ENCODE measurements around the gene EHD1. TPM values are rescaled to one million over a fixed set of nuclear protein-coding genes. Genes with fewer than 3 reads are reported as not detected.

Gene EHD1
- total and polyA plus RNA-seq, 2 of the 8 experiments (the other 6 are each of a cell fraction or from before 2014, with no cell fraction given), result 31.5 to 42.9 TPM

GRCh38 chr11:64900263-64900678 is 21.9 kb upstream of the EHD1 start:
- Histone ChIP-seq H3K9me3 (ENCODE audit: insufficient read depth in 2 of 2, low read depth in 1 of 2, low read length in 1 of 2) (no peaks in the 10 kb centered on the region), H2BK20ac (ENCODE audit: low read length) (no peak overlapping the region), H3K4me1 (replicated peaks in 1 of 4; ENCODE audit: control insufficient read depth in 3 of 4, insufficient read depth in 4 of 4, low read length in 3 of 4) (no peaks in the 10 kb centered on the region), H3K4me2 (ENCODE audit: insufficient read depth in 1 of 2, low read depth in 2 of 2, low read length in 2 of 2) (no peak overlapping the region), H4K91ac (replicated peaks; ENCODE audit: insufficient read length, low read length) (no peak overlapping the region), H3K14ac (ENCODE audit: insufficient read length) (no peak overlapping the region), H3K23me2 (ENCODE audit: low read depth, low read length) (no peaks in the 10 kb centered on the region), H4K20me1 (replicated peaks in 1 of 2; ENCODE audit: control insufficient read depth in 1 of 2, insufficient read depth in 2 of 2, low read length in 2 of 2) (peaks cover 0 to 3% of the 10 kb centered on the region in 2 experiments), H3K9ac (replicated peaks in 1 of 4; ENCODE audit: extremely low read depth in 1 of 4, low read depth in 3 of 4, low read length in 3 of 4) (no peak overlapping the region), H3K56ac (replicated peaks; ENCODE audit: insufficient read length, low read depth, low read length) (no peak overlapping the region), H3K4me3 (ENCODE audit: extremely low read depth in 1 of 4, insufficient read depth in 2 of 4, low read depth in 3 of 4, low read length in 4 of 4) (no peak overlapping the region), H2BK5ac (ENCODE audit: low read depth, low read length) (no peak overlapping the region), H2AFZ (ENCODE audit: low read length) (no peak overlapping the region), H4K5ac (ENCODE audit: insufficient read length, low read depth, low read length) (no peak overlapping the region), H3K27me3 (replicated peaks in 1 of 4; ENCODE audit: control insufficient read depth in 3 of 4, extremely low read depth in 1 of 4, insufficient read depth in 3 of 4, low read length in 3 of 4) (no peaks in the 10 kb centered on the region), H3K27ac (ENCODE audit: low read depth, low read length) (no peak overlapping the region), H3K36me3 (ENCODE audit: control insufficient read depth in 2 of 4, insufficient read depth in 4 of 4, low read length in 3 of 4) (peaks cover 0 to 9% (median 2%) of the 10 kb centered on the region in 4 experiments; a peak in 5 of 8 replicates), H2BK12ac (ENCODE audit: low read depth, low read length) (no peak overlapping the region), H3K79me1 (ENCODE audit: low read depth, low read length) (no peaks in the 10 kb centered on the region), H3K23ac (ENCODE audit: insufficient read length) (no peak overlapping the region), H2BK120ac (replicated peaks; ENCODE audit: low read depth, low read length) (no peak overlapping the region), H3K4ac (replicated peaks; ENCODE audit: insufficient read length, low read depth, low read length) (no peak overlapping the region), H4K8ac (ENCODE audit: extremely low read depth, insufficient read depth, low read length) (no peak overlapping the region), H3K18ac (ENCODE audit: extremely low read depth, low read length) (no peak overlapping the region), H3K79me2 (ENCODE audit: control insufficient read depth in 1 of 2, insufficient read depth in 2 of 2, low read length in 2 of 2) (no peaks in the 10 kb centered on the region), H2AK5ac (ENCODE audit: low read depth, low read length) (no peak overlapping the region), H2BK15ac (ENCODE audit: low read length) (no peak overlapping the region)
- ChIA-PET POLR2A (ENCODE audit: partially characterized antibody) (interaction anchor here (0.7 kb wide), 1 partner anchor 809 kb away, joined by 3 read pairs; no protein-coding TSS in a partner anchor), CTCF (ENCODE audit: partially characterized antibody) (interaction anchor here (0.6 to 32.2 kb wide), 5 partner anchors 12 to 75 kb away, joined by 4 to 1058 read pairs (median 4); partner anchors contain the start of gene CDC42BPG)
- WGBS, 2 experiments (ENCODE audit: extremely low coverage in 1 of 2, insufficient coverage in 1 of 2, insufficient read length in 1 of 2, insufficient replicate concordance in 2 of 2, low coverage in 1 of 2, low lambda C conversion rate in 2 of 2, missing lambda C conversion rate in 1 of 2), result 90% methylated on average over 14 of the region's 14 CpGs; no CpG with 5 or more reads in 1 of the 2 experiments
- no peak for FAIRE-seq
- TF ChIP-seq GTF2F1 (IDR thresholded peaks at IDR 0.05; ENCODE audit: borderline replicate concordance, low read depth, low read length), result no peak
- TF ChIP-seq, protein P1, sequence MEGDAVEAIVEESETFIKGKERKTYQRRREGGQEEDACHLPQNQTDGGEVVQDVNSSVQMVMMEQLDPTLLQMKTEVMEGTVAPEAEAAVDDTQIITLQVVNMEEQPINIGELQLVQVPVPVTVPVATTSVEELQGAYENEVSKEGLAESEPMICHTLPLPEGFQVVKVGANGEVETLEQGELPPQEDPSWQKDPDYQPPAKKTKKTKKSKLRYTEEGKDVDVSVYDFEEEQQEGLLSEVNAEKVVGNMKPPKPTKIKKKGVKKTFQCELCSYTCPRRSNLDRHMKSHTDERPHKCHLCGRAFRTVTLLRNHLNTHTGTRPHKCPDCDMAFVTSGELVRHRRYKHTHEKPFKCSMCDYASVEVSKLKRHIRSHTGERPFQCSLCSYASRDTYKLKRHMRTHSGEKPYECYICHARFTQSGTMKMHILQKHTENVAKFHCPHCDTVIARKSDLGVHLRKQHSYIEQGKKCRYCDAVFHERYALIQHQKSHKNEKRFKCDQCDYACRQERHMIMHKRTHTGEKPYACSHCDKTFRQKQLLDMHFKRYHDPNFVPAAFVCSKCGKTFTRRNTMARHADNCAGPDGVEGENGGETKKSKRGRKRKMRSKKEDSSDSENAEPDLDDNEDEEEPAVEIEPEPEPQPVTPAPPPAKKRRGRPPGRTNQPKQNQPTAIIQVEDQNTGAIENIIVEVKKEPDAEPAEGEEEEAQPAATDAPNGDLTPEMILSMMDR (IDR thresholded peaks at IDR 0.05; ENCODE audit: control extremely low read depth in 1 of 3, insufficient read depth in 1 of 3, low read depth in 1 of 3, low read length in 3 of 3), result no peak
- TF ChIP-seq SP4 (IDR thresholded peaks at IDR 0.05; ENCODE audit: low read length), result no peak
- TF ChIP-seq TAF1 (IDR thresholded peaks at IDR 0.05; ENCODE audit: low read depth, low read length), result no peak
- TF ChIP-seq PHF8 (conservative IDR thresholded peaks at IDR 0.05; ENCODE audit: low read depth, low read length), result no peak
- TF ChIP-seq CBX5 (IDR thresholded peaks at IDR 0.05; ENCODE audit: low read depth, low read length), result no peak
- TF ChIP-seq RXRA (IDR thresholded peaks at IDR 0.05; ENCODE audit: insufficient read depth, low read depth, low read length), result no peak
- no peak for TF ChIP-seq NANOG (IDR thresholded peaks at IDR 0.05; ENCODE audit: insufficient read depth, low read depth, low read length, poor library complexity, severe bottlenecking)
- TF ChIP-seq, protein P2, sequence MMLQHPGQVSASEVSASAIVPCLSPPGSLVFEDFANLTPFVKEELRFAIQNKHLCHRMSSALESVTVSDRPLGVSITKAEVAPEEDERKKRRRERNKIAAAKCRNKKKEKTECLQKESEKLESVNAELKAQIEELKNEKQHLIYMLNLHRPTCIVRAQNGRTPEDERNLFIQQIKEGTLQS (IDR thresholded peaks at IDR 0.05; ENCODE audit: insufficient read depth, low read depth, low read length), result no peak
- TF ChIP-seq CEBPB (IDR thresholded peaks at IDR 0.05; ENCODE audit: low read depth, low read length), result no peak
- TF ChIP-seq CREB1 (IDR thresholded peaks at IDR 0.05), result no peak
- DNase-seq (ENCODE audit: low read depth in 1 of 2, low spot score in 2 of 2), result no peak
